ENCODE data around the gene THSD7B.

DNA sequence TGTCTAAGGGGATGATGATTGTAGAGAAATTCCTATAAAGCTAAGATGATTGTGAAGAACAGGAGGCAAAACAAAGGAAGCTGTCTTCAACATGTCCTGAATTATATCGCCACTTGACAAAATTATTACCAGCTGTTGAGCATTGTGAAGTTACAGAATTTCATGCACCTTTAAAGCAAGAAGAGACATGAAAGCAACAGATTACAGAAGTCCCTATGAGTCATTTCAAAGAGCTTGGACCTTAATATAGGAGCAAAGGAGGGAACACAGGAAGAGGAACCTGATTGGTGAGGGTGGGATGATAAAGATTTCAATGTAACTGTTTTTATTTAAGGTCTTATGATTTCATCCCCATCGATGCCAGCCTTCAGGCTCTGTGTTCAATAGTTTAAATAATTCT lies 672.0 kb downstream of the THSD7B start:
- TF ChIP-seq, protein P1, sequence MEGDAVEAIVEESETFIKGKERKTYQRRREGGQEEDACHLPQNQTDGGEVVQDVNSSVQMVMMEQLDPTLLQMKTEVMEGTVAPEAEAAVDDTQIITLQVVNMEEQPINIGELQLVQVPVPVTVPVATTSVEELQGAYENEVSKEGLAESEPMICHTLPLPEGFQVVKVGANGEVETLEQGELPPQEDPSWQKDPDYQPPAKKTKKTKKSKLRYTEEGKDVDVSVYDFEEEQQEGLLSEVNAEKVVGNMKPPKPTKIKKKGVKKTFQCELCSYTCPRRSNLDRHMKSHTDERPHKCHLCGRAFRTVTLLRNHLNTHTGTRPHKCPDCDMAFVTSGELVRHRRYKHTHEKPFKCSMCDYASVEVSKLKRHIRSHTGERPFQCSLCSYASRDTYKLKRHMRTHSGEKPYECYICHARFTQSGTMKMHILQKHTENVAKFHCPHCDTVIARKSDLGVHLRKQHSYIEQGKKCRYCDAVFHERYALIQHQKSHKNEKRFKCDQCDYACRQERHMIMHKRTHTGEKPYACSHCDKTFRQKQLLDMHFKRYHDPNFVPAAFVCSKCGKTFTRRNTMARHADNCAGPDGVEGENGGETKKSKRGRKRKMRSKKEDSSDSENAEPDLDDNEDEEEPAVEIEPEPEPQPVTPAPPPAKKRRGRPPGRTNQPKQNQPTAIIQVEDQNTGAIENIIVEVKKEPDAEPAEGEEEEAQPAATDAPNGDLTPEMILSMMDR (IDR thresholded peaks at IDR 0.05; ENCODE audit: low read depth, low read length, poor library complexity, severe bottlenecking) = no peak
- no peak for TF ChIP-seq EZH2phosphoT487 (IDR thresholded peaks at IDR 0.05; ENCODE audit: borderline replicate concordance, low read length)

All from DOHH2 (cell line).